GM21717 (cell line): ENCODE data around the gene PDK2.

ENCODE experiments used
- ATAC-seq: cut with Tn5 transposase; IDR thresholded peaks from one replicate; pipeline ENCODE4 v1.9.1; 2021; ENCODE audit warnings: mild to moderate bottlenecking, moderate library complexity; ENCODE audit not compliant: unreplicated experiment

The PDK2 gene

DNA sequence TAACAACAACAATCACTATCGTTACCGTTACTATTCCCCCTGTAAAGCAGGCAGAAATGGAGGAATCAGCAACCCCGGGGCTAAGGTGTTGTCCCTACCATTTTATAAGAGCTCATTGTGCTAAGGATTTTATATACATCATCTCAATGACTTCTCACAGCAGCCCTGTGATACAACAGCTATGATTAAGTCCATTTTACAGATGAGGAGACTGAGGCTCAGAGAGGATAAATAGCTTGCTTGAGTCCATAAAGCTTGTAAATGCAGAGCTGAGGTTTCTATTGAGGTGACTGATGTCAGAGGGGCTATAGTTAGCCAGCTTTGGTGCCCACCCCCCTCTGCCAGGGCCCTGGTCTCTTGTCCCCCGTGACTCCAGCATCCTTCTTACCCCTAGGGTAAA is 16.7 kb upstream of the PDK2 start:
- no peak for ATAC-seq

DNA sequence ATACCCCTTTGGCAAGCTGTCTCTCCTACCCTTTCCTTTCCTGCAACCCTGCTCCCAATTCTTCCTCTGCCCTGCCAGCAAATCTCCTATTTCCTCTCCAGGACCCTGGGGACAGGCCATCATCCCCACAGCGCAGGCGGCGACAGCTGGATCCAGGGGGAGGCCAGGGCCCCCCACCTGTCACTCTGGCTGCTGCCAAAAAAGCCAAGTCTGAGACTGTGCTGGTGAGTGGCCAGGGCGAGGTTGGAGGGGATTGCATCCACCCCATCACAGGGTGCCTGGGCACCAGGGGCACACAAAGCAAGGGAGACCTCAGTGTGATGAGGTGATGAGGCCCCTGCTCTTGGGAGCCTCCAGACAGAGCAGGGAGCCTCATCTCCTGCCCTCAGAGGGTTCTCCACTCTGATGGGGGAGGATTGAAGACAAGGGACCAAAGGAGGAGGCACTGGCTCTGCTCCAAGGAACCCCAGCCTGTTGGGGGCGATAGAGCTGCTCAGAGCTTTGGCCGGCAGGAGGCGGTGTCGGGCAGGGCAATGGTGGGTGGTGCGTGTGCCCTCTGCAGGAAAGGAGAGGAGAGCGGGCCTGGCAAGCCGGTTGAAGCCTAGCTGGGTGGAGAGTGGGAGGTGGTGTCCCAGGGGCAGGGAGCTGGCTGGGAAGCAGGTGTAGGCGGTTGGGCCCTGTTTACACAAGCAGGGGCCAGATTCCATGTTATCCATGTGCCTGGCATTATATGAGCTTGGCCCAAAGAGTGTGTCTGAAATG is 15.6 kb upstream of the PDK2 start:
- ATAC-seq: no peak

DNA sequence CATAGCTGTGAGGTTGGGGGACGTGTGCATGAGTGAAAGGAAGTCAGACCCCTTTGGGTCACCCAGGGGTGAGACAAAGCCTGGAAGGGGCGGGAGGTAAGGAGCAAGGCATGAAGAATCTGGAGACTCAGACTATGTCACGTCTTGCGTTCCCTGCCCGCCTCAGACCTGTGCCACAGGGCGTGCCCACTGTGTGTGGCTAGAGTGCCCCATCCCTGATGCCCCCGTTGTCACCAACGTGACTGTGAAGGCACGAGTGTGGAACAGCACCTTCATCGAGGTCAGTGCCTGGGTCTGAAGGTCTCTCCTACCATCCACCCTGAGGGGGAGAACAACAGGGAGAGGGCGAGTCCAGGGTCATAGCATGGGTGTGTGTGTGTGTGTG is 15.1 kb upstream of the PDK2 start:
- ATAC-seq: no peak

DNA sequence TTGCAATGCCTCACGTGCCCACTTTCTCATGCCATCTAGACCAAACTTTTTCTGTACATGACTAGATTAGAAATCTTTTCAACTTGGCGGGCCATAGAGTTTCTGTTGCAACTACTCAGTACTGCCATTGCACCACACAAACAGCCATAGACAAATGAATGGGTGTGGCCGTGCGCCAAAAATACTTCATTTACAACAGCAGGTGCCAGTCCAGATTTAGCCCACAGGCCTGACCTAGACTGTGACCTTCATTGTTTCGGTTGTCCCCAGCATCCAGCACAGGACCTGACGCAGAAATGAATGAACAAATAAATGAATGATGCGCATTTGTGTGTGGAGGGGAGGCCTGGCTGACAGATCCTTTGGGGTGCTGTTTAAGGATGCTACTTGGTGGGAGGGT is 14.3 kb upstream of the PDK2 start:
- no peak for ATAC-seq

GRCh38 chr17:50081757-50082156 is 13.4 kb upstream of the PDK2 start:
- ATAC-seq: no peak

DNA sequence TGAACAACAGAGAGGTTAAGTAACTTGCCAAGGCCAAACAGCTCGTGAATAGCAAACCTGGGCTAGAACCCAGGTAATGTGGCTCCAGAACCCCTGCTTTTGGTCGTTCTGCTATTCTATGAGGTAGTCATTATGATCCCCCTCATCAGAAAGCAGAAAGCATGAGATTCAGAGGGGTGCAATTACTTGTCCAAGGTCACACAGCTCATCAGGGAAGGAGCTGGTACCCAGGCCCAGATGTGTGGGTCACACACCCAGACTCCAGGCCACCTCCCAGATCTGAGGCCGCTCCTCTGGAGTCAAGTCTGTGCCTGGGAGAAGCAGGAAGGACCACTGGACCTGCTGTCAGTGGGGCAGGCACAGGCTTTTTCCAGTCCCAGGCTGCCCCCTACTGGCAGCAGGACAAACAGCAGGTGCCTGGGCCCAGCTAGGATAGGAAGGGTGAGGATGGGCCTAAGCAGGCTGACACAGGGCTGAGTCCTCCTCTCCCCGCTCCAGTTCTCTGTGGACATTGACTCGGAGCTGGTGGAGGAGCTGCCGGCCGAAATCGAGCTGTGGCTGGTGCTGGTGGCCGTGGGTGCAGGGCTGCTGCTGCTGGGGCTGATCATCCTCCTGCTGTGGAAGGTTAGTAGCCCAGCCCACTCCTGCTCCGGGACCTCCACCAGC is 7.8 kb upstream of the PDK2 start:
- no peak for ATAC-seq

GRCh38 chr17:50087912-50088405 is 7.2 kb upstream of the PDK2 start:
- ATAC-seq: no peak

GRCh38 chr17:50088952-50089825 is 6.0 kb upstream of the PDK2 start:
- no peak for ATAC-seq

- no peak for ATAC-seq
Observed at GRCh38 chr17:50090071-50090470, 5.1 kb upstream of the PDK2 start.

- no peak for ATAC-seq
Observed at GRCh38 chr17:50090971-50091917, 3.9 kb upstream of the PDK2 start.

DNA sequence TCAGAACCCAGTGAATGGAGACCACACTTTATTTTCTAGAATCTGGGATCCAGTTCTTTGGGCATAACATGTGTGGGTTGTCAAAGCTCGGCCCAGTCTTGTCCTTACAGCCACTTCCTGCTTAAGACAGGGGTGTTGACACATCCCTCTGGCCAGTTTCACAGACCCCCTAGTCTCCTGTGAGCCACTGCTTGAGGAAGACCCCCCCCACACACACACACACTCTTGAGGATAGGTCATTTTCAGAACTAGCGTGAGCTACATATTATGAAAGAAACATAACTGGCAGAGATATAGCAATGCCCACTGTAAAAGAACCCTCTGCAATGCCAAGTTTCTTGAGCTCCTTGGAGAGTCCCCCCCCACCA is 3.2 kb upstream of the PDK2 start:
- no peak for ATAC-seq

GRCh38 chr17:50093246-50093645 is 1.9 kb upstream of the PDK2 start:
- ATAC-seq: no peak

DNA sequence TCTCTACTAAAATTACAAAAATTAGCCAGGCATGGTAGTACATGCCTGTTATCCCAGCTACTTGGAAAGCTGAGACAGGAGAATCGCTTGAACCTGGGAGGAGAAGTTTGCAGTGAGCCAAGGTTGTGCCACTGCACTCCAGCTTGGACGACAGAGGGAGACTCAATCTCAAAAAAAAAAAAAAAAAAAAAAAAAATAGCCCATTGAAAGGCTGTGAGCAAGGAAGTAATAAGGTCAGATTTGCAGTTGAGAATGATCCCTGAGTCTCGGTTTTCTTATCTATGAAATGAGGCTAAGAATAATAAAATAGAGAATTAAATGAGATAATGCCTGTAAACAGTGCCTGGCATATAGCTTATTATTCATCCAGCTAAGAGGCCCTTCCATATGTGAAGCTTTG is 1.3 kb upstream of the PDK2 start:
- no peak for ATAC-seq

- ATAC-seq: no peak
Observed at GRCh38 chr17:50094243-50094752, 853 bp upstream of the PDK2 start.

DNA sequence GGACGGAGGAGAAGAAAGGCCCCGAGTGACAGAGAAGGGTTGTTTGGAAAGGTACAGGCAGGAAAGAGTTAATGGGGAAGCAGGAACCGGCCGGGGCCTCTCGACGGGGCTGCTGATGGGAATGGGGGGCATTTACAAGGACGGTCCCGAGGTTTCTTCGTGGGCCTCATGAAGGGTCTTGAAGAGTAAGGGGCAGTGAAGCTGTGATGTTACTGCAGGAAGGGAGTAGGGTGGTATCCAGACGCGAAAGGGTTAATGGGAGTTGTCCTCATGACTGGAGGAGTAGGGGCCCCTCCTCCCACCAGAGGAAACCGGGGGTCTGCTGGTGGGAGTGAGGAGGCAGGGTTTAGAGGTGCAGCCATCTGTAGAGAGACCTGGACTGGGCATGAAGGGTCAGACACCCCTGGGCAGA is 481 bp downstream of the PDK2 start:
- ATAC-seq: no peak

GRCh38 chr17:50096092-50096491 is 941 bp downstream of the PDK2 start:
- no peak for ATAC-seq

GRCh38 chr17:50096758-50097157 is 1.6 kb downstream of the PDK2 start:
- ATAC-seq: no peak

GRCh38 chr17:50097455-50097854 is 2.3 kb downstream of the PDK2 start:
- ATAC-seq: no peak

GRCh38 chr17:50097926-50098325 is 2.8 kb downstream of the PDK2 start:
- no peak for ATAC-seq

GRCh38 chr17:50098583-50098982 is 3.4 kb downstream of the PDK2 start:
- no peak for ATAC-seq
